Motor neuron (in vitro differentiated cells): Measurements from ENCODE around the gene SLC2A4. TPM values are rescaled to one million over a fixed set of nuclear protein-coding genes. Genes with fewer than 3 reads are reported as not detected.
"Not testable (repeated sequence)": the region's sequence is repeated elsewhere in the genome, so short reads cannot be mapped to it uniquely, and the experiment has no call there.

Experiments
- ATAC-seq, 8 experiments: fragments of 200-7000 bp; cut with Tn5 transposase; replicated peaks in 6 of 8; 2 replicates each; pipeline ENCODE4 v1.8.0; 2021; ENCODE audit warnings: mild to moderate bottlenecking in 8 of 8, moderate library complexity in 8 of 8
- H3K27ac ChIP-seq, 2 donors: fragments of 250-450 bp; sonication (Bioruptor Pico); 2 replicates each; pipeline ENCODE4 v1.9.0; 2021; ENCODE audit warnings: antibody characterized with exemption in 2 of 2, mild to moderate bottlenecking in 2 of 2, moderate library complexity in 1 of 2
- H3K4me1 ChIP-seq, 2 donors: fragments of 250-450 bp; sonication (Bioruptor Pico); replicated peaks in 1 of 2; 2 replicates each; pipeline ENCODE4 v1.6.1; 2021; ENCODE audit warnings: antibody characterized with exemption in 2 of 2, mild to moderate bottlenecking in 2 of 2, moderate library complexity in 1 of 2
- H3K4me3 ChIP-seq, 5 donors: fragments of 250-450 bp; sonication (Bioruptor Pico); 2 replicates each; pipeline ENCODE4 v1.9.0; 2021; ENCODE audit warnings: antibody characterized with exemption in 5 of 5, mild to moderate bottlenecking in 5 of 5, moderate library complexity in 4 of 5
- WGBS, 10 experiments: fragments of 450-650 bp; shearing (Covaris generic); methylation state at CpG; one replicate each; pipeline ENCODE4 v1.0.0; 2022; 5-methylcytosine and 5-hydroxymethylcytosine counted together
- in situ Hi-C, 9 experiments: fragments of 400-800 bp; cut with MboI; loops; one replicate each; pipeline ENCODE4 v1.15.0; 2021; ENCODE audit warnings: low sequenced_read_pairs in 9 of 9, low pct_unique_long_range_greater_than_20kb in 2 of 9; ENCODE audit not compliant: unreplicated experiment in 9 of 9
- total RNA-seq, 8 experiments: library from RNA; unstranded; fragments of 300-600 nt; gene quantifications; 2 replicates each; pipeline versions ENCODE4 v1.2.3 to v1.2.4, GENCODE V29; 2022

Gene SLC2A4
- total RNA-seq, 8 experiments from 2014 or later, result 0.20 to 1.4 (median 0.38) TPM

GRCh38 chr17:7327501-7327900, 46.0 kb downstream of the SLC2A4 start:
- in situ Hi-C loops, result no loop called here
- Histone ChIP-seq H3K27ac (no peak overlapping the region), H3K4me1 (peaks cover 13% of the 10 kb centered on the region in 2 donors), H3K4me3 (peak overlapping the region in 1 of 5 donors; percentile 95)
- no peak for ATAC-seq
- 73 to 100% (median 89%) methylated on average over 1 to 8 of the region's 17 CpGs; no CpG with 5 or more reads in 5 of the 10 experiments for WGBS, 10 experiments

DNA sequence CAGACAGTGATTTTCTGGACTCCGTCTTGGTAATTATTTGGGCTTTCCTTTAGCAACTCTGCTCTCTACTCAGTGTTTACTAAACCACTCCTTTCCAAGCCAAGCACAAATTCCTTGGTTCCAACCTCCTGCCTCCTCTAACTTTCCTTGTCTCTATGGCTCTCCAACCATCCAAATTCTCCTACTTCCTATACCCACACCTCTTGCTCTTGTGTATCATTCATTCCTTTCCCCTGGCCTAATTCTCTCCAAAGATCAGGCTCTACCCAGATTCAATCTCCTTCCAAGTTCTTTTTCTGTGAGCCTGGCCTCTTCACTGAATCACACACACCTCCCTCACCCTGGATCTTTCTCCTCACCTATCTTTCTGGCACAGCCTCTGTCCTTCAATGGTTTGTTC, 46.5 kb downstream of the SLC2A4 start:
- ATAC-seq, result no peak
- 33 to 100% (median 80%) methylated on average over 1 of the region's 1 CpG; no CpG with 5 or more reads in 6 of the 10 experiments for WGBS, 10 experiments
- in situ Hi-C loops, result no loop called here
- Histone ChIP-seq H3K4me3 (peak overlapping the region; percentile 68 to 95 (median 82)), H3K27ac (no peak overlapping the region), H3K4me1 (peaks cover 13% of the 10 kb centered on the region in 2 donors)

GRCh38 chr17:7328840-7329373, 47.4 kb downstream of the SLC2A4 start, which contains the start of gene NEURL4:
Gene NEURL4, minus strand, starts transcription at chr17:7329335. Its CDS starts 23 bp downstream, at chr17:7329312.
- peaks cover 13% of the 10 kb centered on the region in 2 donors for H3K4me1 ChIP-seq
- WGBS, 10 experiments, result 0 to 17% (median 3%) methylated on average over 1 to 14 of the region's 50 CpGs; no CpG with 5 or more reads in 6 of the 10 experiments
- in situ Hi-C loops, result no loop called here
- peak within 1 kb of the TSS; percentile 93 to 94 for H3K27ac ChIP-seq
- peak within 1 kb of the TSS; percentile 68 to 95 (median 82) for H3K4me3 ChIP-seq
- ATAC-seq, result peak; percentile 15 to 55 (median 28)

DNA sequence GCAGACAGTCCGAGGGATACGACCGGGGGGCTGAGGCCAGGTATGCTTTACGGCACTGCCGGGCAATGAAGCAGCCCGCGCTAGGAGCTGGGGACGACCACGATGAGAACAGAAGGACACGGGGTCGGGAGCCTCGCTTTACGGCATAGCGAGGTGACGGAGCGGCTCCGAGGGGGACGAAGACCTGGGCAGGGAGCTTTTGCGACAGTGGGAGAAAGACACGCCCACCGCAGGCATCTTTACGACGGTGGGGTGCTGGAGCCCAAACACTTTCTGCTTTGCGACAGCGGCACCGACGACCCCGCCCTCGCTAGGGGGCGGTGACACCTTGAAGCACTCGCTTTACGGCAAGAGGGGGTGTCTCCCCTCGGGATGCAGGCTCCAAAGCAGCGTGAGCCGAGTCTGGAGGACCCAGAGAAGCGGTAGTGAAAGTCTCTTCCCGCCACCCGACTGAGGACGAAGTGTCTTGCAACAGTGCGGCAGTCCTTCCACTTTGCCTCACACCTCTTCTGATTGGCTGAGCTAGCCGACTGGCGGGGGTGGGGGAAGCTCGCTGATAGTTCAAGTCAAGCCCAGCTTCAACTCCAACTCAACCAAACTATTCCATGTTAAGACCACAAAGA, 48.0 kb downstream of the SLC2A4 start:
- 0 to 2% methylated on average over 3 to 9 of the region's 43 CpGs; no CpG with 5 or more reads in 8 of the 10 experiments for WGBS, 10 experiments
- peaks cover 13% of the 10 kb centered on the region in 2 donors for H3K4me1 ChIP-seq
- peak overlapping the region; percentile 68 to 95 (median 82) for H3K4me3 ChIP-seq
- peak overlapping the region; percentile 93 to 94 for H3K27ac ChIP-seq
- in situ Hi-C loops, result no loop called here
- peak; percentile 64 to 86 (median 82) for ATAC-seq

GRCh38 chr17:7329997-7330637, 48.6 kb downstream of the SLC2A4 start:
- Histone ChIP-seq H3K4me3 (peak overlapping the region; percentile 68 to 95 (median 82)), H3K4me1 (peaks cover 13% of the 10 kb centered on the region in 2 donors), H3K27ac (peak overlapping the region; percentile 93 to 94)
- in situ Hi-C loops, result no loop called here
- 0% methylated on average over 2 to 5 of the region's 34 CpGs; no CpG with 5 or more reads in 6 of the 10 experiments for WGBS, 10 experiments
- peak; percentile 62 to 79 (median 66) for ATAC-seq

DNA sequence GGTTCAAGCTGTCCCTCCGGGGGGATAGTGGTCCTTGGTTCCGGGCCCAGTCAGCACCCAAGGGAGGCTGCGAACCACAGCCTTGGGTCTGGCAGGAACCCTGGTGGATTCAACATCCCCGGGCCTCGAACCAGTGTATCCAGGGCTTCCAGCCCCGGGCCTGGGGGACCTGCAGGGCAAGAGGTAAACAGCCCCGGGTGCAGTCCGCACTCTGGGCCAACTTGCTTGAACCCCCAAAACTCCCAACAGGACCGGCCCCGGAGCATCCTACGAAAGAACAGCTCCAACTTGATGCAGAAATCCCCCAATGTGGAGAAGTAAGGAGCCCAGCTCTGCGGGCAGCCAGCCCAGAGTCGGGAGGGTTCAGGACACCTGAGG, 49.1 kb downstream of the SLC2A4 start:
- no peak for ATAC-seq
- peak overlapping the region; percentile 93 to 94 for H3K27ac ChIP-seq
- H3K4me3 ChIP-seq, result peak overlapping the region; percentile 68 to 95 (median 82)
- in situ Hi-C loops, result no loop called here
- WGBS, 10 experiments, result 41 to 78% (median 63%) methylated on average over 1 to 7 of the region's 13 CpGs; no CpG with 5 or more reads in 5 of the 10 experiments
- H3K4me1 ChIP-seq, result peaks cover 13% of the 10 kb centered on the region in 2 donors

DNA sequence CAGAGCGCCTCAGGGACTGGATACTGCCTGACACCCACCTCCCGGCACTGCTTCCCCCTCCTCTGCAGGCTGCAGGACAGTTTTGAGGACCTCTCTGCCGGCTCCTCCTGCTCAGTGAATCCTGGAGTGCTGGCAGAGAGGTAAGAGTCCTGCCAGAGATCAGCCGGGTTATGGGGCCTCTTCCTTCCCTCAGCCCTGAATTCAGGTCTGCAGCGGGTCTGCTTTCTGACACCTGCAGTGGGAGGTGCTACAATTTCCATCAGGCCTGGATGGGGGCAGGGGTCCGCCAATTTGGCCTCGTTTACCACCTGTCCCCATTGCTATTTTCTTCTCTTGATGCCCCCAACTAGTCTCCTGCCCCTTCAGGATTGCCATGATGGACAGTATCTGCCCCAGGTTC, 50.6 kb downstream of the SLC2A4 start:
- in situ Hi-C loops, result no loop called here
- no peak for ATAC-seq
- no peak overlapping the region for H3K27ac ChIP-seq
- peaks cover 13% of the 10 kb centered on the region in 2 donors for H3K4me1 ChIP-seq
- no peak overlapping the region for H3K4me3 ChIP-seq
- WGBS, 10 experiments, result 17 to 100% (median 64%) methylated on average over 1 to 4 of the region's 7 CpGs; no CpG with 5 or more reads in 2 of the 10 experiments

GRCh38 chr17:7332600-7333069, 51.1 kb downstream of the SLC2A4 start:
- 20 to 100% (median 49%) methylated on average over 1 to 9 of the region's 14 CpGs; no CpG with 5 or more reads in 2 of the 10 experiments for WGBS, 10 experiments
- ATAC-seq, H3K4me3 ChIP-seq, in situ Hi-C loops, H3K27ac ChIP-seq: not testable (repeated sequence)
- peaks cover 13% of the 10 kb centered on the region in 2 donors for H3K4me1 ChIP-seq

DNA sequence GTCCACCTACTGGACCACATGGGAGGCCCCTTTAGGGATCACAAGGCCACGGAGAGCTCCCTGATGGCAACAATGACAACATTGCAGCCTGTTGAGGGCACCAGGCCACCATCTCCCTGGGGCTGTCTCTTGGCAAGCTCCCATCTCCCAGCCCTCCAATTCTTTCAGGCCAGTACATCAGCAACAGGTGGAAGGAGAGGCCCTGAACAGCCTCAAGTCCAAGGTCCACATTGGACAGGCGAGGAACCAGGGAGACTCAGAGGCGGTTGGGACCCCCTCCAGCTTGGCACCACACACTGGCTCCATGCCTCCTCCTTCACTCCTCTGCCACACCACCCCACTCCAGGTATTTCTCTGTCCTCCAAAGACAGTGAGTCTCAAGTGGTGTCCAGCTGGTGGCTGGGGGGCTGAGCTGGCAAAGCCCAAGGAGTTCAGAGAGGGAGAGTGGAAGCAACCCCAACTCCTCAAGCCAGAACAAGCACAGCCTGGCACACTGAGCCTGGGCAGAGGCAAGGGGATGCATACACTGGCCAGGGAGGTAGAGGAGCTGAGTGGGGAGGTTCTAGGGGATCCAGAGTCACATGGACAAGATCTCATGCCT, 53.5 kb downstream of the SLC2A4 start:
- whole genome bisulfite sequencing, 10 experiments, result 40 to 79% methylated on average over 1 to 2 of the region's 3 CpGs; no CpG with 5 or more reads in 8 of the 10 experiments
- no peak for ATAC-seq
- Histone ChIP-seq H3K4me1 (peaks cover 6 to 7% of the 10 kb centered on the region in 2 donors), H3K27ac (no peak overlapping the region), H3K4me3 (no peak overlapping the region)
- in situ Hi-C loops, result no loop called here

DNA sequence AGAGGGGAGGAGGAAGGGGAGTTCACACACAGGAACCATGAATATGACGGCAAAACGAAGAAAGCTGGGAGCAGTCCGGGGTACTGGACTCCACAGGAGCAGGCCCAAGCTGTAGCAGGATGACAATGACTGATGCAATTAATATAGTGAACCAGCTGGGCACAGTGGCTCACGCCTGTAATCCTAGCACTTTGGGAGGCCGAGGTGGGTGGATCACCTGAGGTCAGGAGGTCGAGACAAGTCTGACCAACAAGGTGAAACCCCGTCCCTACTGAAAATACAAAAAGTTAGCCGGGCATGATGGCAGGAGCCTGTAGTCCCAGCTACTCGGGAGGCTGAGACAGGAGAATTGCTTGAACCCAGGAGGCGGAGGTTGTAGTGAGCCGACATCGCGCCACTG, 54.2 kb downstream of the SLC2A4 start:
- H3K4me3 ChIP-seq, H3K27ac ChIP-seq, in situ Hi-C loops, H3K4me1 ChIP-seq, ATAC-seq: not testable (repeated sequence)
- 67 to 97% (median 87%) methylated on average over 1 to 12 of the region's 13 CpGs; no CpG with 5 or more reads in 5 of the 10 experiments for WGBS, 10 experiments

DNA sequence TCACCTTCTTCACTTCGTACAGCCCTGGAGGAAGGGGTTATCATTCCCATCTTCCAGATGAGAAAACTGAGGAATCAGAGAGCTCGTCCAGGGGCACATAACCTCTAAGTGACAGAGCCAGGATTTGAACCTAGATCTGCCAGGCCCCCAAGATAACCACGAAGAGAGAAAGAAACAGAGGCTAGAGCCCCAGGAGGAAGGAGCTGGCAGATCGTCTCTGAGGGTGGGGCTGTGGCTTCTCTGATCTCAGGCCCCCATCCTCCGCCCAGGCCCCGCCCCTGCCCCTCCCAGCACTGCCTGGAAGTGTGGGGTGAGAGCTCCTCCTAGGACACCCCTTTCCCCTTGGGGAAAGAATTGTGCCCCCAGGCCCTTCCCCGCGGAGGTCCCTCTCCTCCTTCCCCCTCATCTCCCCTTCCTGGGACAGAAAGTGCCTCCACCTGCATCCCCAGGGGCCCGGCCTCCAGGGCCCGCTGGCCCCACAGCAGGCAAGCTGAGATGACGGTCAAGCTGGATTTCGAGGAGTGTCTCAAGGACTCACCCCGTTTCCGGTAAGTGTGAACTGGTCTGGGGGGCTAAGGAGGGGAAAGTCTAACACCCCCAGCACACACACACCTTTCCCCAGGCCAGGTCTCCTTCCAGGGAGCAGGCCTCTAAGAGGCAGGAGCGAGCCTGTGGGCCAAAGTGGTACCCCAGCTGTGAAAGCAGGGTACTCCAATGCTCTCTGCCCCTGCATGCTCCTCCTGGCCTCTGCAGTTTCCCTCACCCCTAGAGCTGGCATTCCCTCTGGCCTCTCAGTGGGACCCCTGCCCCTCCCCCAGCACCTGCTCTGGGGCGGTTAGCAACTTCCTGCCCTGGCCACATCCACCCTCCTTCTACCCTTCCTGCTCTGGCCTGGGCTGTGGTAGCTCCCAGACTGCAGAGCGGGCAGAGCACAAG, 55.0 kb downstream of the SLC2A4 start, which contains the start of gene ACAP1:
Gene ACAP1, plus strand, starts transcription at position 290 of the 936 bp plus-strand sequence. Its CDS starts 206 bp downstream, at position 496.
- Histone ChIP-seq H3K4me1 (no peaks in the 10 kb centered on the region), H3K4me3 (no peak within 1 kb of the TSS), H3K27ac (no peak within 1 kb of the TSS)
- peak in 7 of 8 experiments; percentile 8 to 61 (median 28) for ATAC-seq
- in situ Hi-C loops, result no loop called here
- 0 to 100% (median 60%) methylated on average over 1 to 4 of the region's 17 CpGs; no CpG with 5 or more reads in 5 of the 10 experiments for WGBS, 10 experiments

DNA sequence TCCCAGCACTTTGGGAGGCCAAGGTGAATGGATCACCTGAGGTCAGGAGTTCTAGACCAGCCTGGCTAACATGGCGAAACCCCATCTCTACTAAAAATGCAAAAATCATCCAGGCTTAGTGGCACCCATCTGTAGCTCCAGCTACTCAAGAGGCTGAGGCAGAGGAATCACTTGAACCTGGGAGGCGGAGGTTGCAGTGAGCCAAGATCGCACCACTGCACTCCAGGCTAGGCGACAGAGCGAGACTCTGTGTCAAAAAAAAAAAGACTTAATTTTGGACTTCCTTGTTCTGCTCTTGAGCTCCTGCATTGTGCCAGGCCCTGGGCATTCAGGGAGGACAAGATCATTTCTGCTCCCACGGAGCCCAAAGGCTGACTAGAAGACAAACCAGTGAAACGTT, 56.1 kb downstream of the SLC2A4 start:
- H3K4me3 ChIP-seq, H3K27ac ChIP-seq, ATAC-seq, in situ Hi-C loops, H3K4me1 ChIP-seq: not testable (repeated sequence)
- WGBS, 10 experiments, result 18 to 100% (median 54%) methylated on average over 1 to 5 of the region's 7 CpGs; no CpG with 5 or more reads in 4 of the 10 experiments
